GM19193 (cell line): ENCODE data around the gene ADPRS.

Source experiments
- POLR2A ChIP-seq: IDR thresholded peaks from 4 replicates; pipeline ENCODE4 v1.6.1; 2011; ENCODE audit not compliant: insufficient read depth, insufficient read length; ENCODE audit errors: extremely low read depth

Gene ADPRS

GRCh38 chr1:36095760-36096405, 7.2 kb downstream of the ADPRS start:
- no peak for TF ChIP-seq POLR2A

GRCh38 chr1:36096500-36097432, 8.1 kb downstream of the ADPRS start:
- TF ChIP-seq POLR2A = no peak

GRCh38 chr1:36097693-36098585, 9.2 kb downstream of the ADPRS start:
- TF ChIP-seq POLR2A = no peak

DNA sequence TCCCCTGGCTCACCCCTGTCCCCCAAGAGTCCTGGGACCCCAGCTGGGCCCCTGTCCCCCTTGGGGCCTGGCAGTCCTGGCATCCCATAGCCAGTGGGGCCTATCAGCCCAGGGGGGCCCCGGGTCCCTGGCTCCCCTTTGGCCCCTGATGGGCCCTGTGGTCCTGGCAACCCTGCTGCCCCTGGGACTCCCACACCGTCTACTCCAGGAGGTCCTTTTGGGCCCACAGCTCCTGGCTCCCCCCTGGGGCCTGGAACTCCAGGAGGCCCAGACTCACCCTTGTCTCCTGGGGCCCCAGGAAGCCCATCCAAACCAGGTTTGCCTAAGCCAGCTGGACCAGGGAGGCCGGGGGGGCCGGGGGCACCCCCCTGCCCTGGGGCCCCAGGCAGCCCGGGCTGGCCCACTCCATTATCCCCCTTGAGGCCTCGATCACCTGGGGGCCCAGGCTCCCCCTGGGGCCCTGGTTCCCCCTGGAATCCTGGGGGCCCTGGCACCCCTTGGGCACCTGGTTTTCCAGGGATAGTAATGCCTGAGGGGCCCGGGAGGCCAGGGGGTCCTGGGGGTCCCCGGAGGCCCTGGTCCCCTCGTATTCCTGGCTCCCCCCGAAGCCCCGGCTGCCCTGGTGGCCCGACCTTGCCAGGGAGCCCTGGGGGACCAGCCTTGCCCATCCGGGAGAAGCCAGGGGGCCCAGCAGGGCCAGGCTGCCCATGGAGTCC, 10.1 kb downstream of the ADPRS start:
- TF ChIP-seq POLR2A = no peak

GRCh38 chr1:36099681-36100341, 11.1 kb downstream of the ADPRS start:
- no peak for TF ChIP-seq POLR2A

DNA sequence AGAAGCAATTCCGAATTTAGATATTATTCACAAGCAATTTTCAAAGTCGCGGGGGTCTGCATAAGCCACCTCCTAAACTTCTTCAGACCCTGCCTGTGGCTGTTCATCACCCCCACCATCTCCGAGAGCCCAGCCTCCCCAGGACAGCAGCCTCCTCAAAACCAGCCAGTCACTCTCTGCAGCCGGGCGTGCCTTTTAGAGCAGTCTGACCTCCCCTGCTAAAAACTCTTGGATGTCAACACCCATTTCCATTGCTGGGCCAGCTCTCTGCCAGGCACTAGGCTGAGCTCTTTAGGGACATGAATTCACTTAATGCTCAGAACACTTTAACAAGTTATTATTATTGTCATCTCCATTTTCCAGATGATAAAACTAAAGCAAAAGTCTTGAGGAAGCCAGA, 11.7 kb downstream of the ADPRS start:
- TF ChIP-seq POLR2A = no peak

GRCh38 chr1:36101546-36101945, 12.9 kb downstream of the ADPRS start:
- TF ChIP-seq POLR2A = no peak

DNA sequence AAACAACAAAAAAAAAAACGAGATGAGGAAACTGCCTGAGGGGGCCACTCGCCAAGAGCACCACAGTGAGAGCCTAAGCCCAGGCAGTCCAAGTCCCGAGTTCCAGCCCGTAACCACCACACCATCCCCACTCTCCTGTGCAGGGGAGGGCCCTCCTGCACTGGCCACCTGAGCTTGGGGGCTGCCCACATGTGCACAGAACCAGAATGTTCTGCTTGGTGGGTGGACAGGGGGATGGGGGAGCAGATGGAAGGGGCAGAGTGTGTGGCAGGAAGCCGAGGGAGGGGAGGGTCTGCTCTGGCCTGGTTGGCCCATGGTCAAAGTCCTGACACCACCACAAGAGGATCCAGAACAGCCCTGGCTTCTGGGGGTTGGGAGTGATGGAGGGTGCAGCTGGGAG, 17.6 kb downstream of the ADPRS start:
- TF ChIP-seq POLR2A = no peak

DNA sequence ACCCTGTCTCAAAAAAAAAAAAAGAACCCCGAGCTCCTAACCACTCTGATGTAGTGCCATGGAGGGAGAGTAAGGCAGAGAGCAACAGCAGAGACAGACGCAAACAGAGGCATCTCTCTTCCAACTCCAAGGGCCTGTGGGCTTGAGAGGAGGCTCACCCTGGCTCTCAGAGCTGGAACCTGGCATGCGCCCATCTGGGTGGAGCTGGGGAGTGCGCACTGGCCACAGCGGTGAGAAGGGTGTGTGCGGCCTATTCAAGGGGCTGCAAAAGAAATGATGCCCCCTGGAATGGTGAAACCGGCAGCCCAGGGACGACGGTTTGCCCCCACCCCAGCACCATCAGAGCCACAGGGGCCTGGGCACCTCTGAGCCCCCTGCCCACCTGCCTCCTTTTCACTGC, 18.7 kb downstream of the ADPRS start:
- TF ChIP-seq POLR2A = no peak

- no peak for TF ChIP-seq POLR2A
These were observed 19.6 kb downstream of the ADPRS start for GRCh38 chr1:36108314-36108713.

GRCh38 chr1:36109041-36109679, 20.5 kb downstream of the ADPRS start:
- TF ChIP-seq POLR2A = no peak

DNA sequence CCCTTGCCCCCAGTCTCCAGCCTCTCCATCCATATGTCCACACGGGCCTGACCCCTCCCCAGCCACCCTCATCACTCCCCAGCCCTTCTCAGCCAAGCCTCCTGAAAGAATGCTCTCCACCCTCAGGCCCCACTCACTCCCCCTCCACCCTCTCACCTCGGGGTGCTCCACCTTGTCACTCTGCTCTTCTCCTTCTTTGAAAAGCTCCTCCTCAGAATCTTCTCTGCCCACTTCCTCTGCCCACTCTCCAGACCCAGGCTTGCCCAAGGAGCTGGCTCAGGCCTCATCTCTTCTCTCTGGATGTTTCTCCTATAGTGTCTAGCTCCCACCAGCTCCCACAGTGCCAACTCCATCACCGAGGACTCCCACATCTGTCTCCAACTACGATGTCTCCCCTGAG, 22.5 kb downstream of the ADPRS start:
- no peak for TF ChIP-seq POLR2A

DNA sequence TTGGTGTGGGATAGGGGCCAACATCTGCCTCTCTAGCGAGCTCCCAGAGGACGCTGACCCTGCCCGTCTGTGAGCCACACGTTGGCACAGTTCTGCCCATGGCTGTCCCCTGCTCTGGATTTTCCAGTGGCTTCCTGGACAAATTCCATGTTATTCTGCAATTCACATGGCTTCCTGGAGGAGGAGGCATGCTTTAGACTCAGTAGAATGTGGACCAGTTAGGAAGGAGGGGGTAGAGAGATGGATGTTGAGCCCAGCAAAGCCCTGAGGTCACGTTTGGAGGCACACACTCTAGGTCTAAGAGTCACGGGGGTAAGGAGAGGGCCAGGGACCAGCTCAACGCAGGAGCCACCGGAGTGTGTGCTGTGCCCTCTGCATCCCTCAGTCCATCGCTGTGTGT, 24.1 kb downstream of the ADPRS start:
- TF ChIP-seq POLR2A = no peak
